ENCODE measurements around the gene VAPA.
A peak's percentile ranks its signal among the peaks of the same experiment; 100 is the strongest.

The VAPA gene

DNA sequence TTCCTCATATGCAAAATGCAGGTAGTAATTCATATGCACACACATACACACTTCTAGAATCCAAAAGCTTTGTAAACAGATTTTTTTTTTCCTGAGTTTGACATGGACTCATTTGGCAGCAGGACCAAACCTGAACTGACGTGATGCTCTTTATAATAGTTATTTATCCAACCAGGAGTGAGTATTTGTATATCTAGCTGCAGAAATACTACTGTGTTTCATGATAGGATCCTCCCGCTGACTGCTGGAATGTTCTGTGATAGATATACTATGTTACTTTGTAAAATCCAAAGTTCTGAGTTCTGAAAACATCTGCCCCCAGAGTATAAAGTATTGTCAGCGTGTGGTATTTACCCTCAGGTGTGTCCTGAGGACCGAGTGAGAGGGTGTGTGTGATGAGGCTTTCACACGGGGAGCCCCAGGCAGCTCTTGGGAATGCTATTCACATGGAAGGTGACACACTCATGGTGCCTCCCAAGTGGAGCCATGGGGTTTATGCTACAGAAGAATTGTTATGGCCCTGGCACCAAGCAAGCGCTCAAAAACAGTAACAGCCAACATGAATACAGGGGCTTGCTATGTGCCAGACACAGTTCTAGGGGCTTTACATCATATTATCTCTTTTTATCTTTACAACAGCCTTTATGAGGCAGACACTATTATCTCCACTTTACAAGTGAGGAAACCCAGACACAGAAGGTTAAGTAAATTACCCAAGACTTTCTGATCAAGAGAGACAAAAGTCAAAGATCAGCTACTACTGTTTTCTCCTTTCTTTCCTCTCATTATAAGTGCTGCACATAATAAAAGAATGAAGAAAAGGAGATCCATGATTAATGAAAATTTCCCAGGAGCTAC, 44.7 kb upstream of the VAPA start:
- DNase-seq (ENCODE audit: low read depth), result no peak
- no peak overlapping the region for H3K4me3 ChIP-seq (ENCODE audit: low read depth, low read length)

DNA sequence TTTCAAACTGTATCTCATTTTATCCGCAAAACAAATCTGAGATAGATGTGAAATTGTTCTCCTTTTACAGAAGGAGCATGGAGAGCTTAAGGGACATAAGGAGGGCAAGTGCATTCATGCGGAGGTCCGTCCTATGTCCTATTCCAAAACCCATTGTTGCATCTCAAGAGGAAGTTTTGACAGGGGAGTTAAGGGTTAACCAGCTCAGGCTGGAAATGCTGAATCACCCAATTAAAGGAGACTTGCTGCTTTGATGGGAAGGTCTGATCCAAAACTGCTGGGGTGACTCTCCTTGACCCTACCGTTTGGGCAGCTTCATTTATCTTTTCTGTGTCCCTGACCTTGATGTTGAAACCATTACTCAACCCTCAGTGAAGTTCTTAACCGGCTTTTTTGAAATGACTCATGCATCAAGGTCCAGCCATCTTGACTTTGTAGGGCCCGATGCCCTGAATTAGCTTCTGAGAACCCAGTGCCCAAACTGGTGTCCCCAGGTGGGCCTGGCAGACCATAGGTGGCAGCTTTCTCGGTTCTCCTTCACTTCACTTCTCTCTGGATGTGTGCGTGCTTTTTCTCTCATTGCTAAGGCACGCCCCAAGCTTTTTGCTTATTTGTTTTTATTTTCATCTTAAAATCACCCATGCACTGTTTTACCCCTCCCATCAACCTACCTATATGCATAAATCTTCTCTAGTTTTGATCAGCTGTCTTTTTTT, 43.9 kb upstream of the VAPA start:
- peak; percentile 37; the same call in 1 of the 2 replicates for TF ChIP-seq MYC (IDR thresholded peaks at IDR 0.05; ENCODE audit: low read depth, low read length)
- TF ChIP-seq POLR2A (IDR thresholded peaks at IDR 0.05; ENCODE audit: extremely low read depth, insufficient read length), result no peak
- H3K4me3 ChIP-seq (ENCODE audit: low read depth, low read length), result no peak overlapping the region
- DNase-seq (ENCODE audit: low read depth), result peak; percentile 98

More for the DNA sequence above, 44.7 kb upstream of the VAPA start:
- TF ChIP-seq, protein P1, sequence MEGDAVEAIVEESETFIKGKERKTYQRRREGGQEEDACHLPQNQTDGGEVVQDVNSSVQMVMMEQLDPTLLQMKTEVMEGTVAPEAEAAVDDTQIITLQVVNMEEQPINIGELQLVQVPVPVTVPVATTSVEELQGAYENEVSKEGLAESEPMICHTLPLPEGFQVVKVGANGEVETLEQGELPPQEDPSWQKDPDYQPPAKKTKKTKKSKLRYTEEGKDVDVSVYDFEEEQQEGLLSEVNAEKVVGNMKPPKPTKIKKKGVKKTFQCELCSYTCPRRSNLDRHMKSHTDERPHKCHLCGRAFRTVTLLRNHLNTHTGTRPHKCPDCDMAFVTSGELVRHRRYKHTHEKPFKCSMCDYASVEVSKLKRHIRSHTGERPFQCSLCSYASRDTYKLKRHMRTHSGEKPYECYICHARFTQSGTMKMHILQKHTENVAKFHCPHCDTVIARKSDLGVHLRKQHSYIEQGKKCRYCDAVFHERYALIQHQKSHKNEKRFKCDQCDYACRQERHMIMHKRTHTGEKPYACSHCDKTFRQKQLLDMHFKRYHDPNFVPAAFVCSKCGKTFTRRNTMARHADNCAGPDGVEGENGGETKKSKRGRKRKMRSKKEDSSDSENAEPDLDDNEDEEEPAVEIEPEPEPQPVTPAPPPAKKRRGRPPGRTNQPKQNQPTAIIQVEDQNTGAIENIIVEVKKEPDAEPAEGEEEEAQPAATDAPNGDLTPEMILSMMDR (IDR thresholded peaks at IDR 0.05; ENCODE audit: low read depth, low read length), result no peak
- no peak for TF ChIP-seq POLR2A (IDR thresholded peaks at IDR 0.05; ENCODE audit: extremely low read depth, insufficient read length)
- TF ChIP-seq MYC (IDR thresholded peaks at IDR 0.05; ENCODE audit: low read depth, low read length), result no peak
- TF ChIP-seq, protein P2, sequence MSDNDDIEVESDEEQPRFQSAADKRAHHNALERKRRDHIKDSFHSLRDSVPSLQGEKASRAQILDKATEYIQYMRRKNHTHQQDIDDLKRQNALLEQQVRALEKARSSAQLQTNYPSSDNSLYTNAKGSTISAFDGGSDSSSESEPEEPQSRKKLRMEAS (IDR thresholded peaks at IDR 0.05; ENCODE audit: low read depth, low read length), result no peak

DNA sequence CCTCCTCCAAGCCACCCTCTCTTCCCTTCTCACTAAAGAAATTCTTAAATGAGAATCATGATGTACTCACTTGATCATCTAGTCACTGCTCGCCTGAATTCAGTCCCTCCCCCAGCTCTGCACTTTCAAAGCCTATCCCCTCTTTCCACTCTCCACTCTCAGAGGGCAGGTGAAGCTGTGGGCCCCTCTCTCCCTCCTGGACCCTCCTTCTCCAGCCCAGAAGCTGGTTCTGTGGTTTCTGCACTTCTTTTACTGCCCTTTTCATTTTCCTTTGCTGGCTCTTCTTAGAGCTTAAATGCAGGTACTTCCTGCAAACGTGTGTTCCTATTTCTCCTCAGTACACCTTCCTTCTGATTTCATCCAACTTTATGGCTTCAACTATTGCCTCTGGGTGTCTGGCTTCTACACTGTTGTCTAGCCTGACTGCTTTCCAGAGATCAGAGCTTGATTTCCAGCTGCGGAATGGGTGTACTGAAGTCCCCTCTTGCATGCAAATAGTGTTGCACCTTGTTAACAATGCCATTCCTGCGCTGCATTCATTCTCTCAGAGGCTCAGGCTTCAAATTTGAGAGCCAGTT, 43.3 kb upstream of the VAPA start:
- H3K4me3 ChIP-seq (ENCODE audit: low read depth, low read length), result no peak overlapping the region
- DNase-seq (ENCODE audit: low read depth), result peak; percentile 51
- TF ChIP-seq POLR2A (IDR thresholded peaks at IDR 0.05; ENCODE audit: extremely low read depth, insufficient read length), result no peak
- TF ChIP-seq MYC (IDR thresholded peaks at IDR 0.05; ENCODE audit: low read depth, low read length), result no peak
- TF ChIP-seq, protein P1 (IDR thresholded peaks at IDR 0.05; ENCODE audit: low read depth, low read length), result no peak
- TF ChIP-seq, protein P2 (IDR thresholded peaks at IDR 0.05; ENCODE audit: low read depth, low read length), result no peak

DNA sequence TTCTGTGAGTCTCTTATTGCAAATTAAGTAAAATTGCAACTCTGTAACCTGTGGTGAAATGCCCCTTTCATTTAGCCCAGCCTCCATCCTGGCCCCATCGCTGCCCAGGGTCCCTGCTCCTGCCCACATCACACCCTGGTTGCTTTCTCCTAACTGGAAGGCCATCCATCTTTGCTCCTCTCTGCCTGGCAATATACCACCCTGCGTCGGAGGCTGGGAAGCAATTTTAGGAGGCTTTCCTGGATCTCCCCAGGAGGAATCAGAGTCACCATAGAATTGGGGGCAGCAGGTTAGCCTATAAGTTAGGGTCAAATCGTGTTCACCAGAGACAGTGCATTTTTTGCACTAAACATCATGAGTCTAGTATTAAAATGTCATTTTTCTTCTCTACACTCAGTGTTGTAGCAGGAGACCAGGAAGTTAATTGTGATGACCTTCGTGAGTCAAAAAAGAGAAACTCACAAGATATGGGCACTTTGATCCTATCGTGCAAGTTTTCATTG, 42.5 kb upstream of the VAPA start:
- H3K4me3 ChIP-seq (ENCODE audit: low read depth, low read length), result no peak overlapping the region
- TF ChIP-seq, protein P2 (IDR thresholded peaks at IDR 0.05; ENCODE audit: low read depth, low read length), result no peak
- TF ChIP-seq MYC (IDR thresholded peaks at IDR 0.05; ENCODE audit: low read depth, low read length), result no peak
- TF ChIP-seq, protein P1 (IDR thresholded peaks at IDR 0.05; ENCODE audit: low read depth, low read length), result no peak
- no peak for TF ChIP-seq POLR2A (IDR thresholded peaks at IDR 0.05; ENCODE audit: extremely low read depth, insufficient read length)
- DNase-seq (ENCODE audit: low read depth), result no peak

DNA sequence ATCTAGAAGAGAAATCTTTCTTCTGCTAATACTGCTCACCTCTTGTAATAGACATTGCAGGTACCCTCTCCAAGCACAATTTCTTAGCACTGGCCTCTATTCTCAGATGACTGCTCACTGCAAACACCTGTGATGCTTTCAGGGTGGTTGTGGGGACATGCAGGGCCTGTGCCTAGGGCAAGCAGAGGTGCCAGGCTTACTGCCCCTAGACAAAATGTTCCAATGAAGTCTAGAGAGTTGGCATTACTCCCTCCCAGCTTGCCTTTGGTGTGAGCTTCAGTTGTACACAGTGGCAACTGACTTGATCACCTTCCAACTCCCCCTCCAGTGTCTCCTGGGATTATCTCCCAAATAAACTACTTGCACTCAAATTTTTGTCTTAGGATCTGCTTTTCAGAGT, 41.0 kb upstream of the VAPA start:
- H3K4me3 ChIP-seq (ENCODE audit: low read depth, low read length), result no peak overlapping the region
- TF ChIP-seq POLR2A (IDR thresholded peaks at IDR 0.05; ENCODE audit: extremely low read depth, insufficient read length), result no peak
- TF ChIP-seq, protein P1 (IDR thresholded peaks at IDR 0.05; ENCODE audit: low read depth, low read length), result no peak
- TF ChIP-seq, protein P2 (IDR thresholded peaks at IDR 0.05; ENCODE audit: low read depth, low read length), result no peak
- no peak for TF ChIP-seq MYC (IDR thresholded peaks at IDR 0.05; ENCODE audit: low read depth, low read length)
- DNase-seq (ENCODE audit: low read depth), result no peak

All from NB4 (cell line).